Testis (tissue), 3 donors: ENCODE data around the gene TSPAN32. TPM values are rescaled to one million over a fixed set of nuclear protein-coding genes. Genes with fewer than 3 reads are reported as not detected.

Source experiments
- DNase-seq: peaks from one replicate; pipeline ENCODE4 v3.0.0-alpha.2; 2019
- H3K27ac ChIP-seq, 2 donors: fragments of 200-600 bp; sonication (generic); one replicate each; pipeline ENCODE4 v1.5.1; 2019
- H3K27me3 ChIP-seq: fragments of 200-600 bp; sonication (generic); one replicate; pipeline ENCODE4 v1.5.1; 2019
- H3K36me3 ChIP-seq: fragments of 200-600 bp; sonication (generic); one replicate; pipeline ENCODE4 v1.5.1; 2017; ENCODE audit warnings: low read depth; ENCODE audit errors: missing control alignments
- H3K4me1 ChIP-seq: fragments of 200-600 bp; sonication (generic); one replicate; pipeline ENCODE4 v1.5.1; 2019
- H3K4me3 ChIP-seq, 2 donors: fragments of 200-600 bp; sonication (generic); one replicate each; pipeline ENCODE4 v1.5.1; 2017 to 2019
- H3K9me3 ChIP-seq: fragments of 200-600 bp; sonication (generic); one replicate; pipeline ENCODE4 v1.5.1; 2017
- CTCF ChIP-seq, 3 experiments: fragments of 450-650 bp in 2 of 3; fragments of 200-600 bp in 1 of 3; sonication (generic) in 1 of 3; IDR thresholded peaks; one replicate each; pipeline ENCODE4 v1.5.1; 2016 to 2019; ENCODE audit warnings: antibody characterized with exemption in 3 of 3, mild to moderate bottlenecking in 2 of 3, moderate library complexity in 1 of 3
- POLR2A ChIP-seq: fragments of 450-650 bp; IDR thresholded peaks from one replicate; pipeline ENCODE4 v1.6.1; 2017; ENCODE audit warnings: antibody characterized with exemption, mild to moderate bottlenecking, moderate library complexity
- WGBS, 2 donors: methylation state at CpG; one replicate each; pipeline ENCODE4 v1.1.5; 2018; 5-methylcytosine and 5-hydroxymethylcytosine counted together
- intact Hi-C: fragments of 100-400 bp; cut with DNase I; formaldehyde crosslinking; loops from one replicate; pipeline ENCODE4 v1.15.1; 2023; ENCODE audit warnings: low total_unique reads
- polyA plus RNA-seq: library from polyadenylated mRNA; stranded (reverse); fragments of 350-450 nt; fragmentation: Illumina TruSeq; extraction: RNeasy Lipid Tissue Mini Kit (QIAGEN cat#74804); gene quantifications from one replicate; pipeline ENCODE4 v1.2.3, GENCODE V29; 2014; ENCODE audit warnings: low read depth, low replicate concordance; ENCODE audit not compliant: insufficient read depth
- total RNA-seq, 2 donors: library from RNA; depleted of rRNA; stranded (reverse); fragments of >200 nt; gene quantifications; one replicate each; pipeline ENCODE4 v1.2.3, GENCODE V29; 2016

The TSPAN32 gene
- total and polyA plus RNA-seq, 3 donors from 2014 or later, result 1.0 to 1.5 (median 1.1) TPM

GRCh38 chr11:2310073-2310785 lies 8.4 kb downstream of the TSPAN32 start:
- Histone ChIP-seq H3K9me3 (no peaks in the 10 kb centered on the region), H3K27me3 (no peaks in the 10 kb centered on the region), H3K4me3 (no peak overlapping the region), H3K4me1 (peaks cover 35% of the 10 kb centered on the region), H3K36me3 (no peaks in the 10 kb centered on the region), H3K27ac (no peak overlapping the region)
- intact Hi-C loops, result no loop called here
- 83 to 92% methylated on average over 7 to 16 of the region's 16 CpGs for WGBS, 2 donors
- no peak for DNase-seq
- TF ChIP-seq CTCF (IDR thresholded peaks at IDR 0.05) (no peak), POLR2A (no peak)

- no peak for DNase-seq
- TF ChIP-seq POLR2A (no peak), CTCF (IDR thresholded peaks at IDR 0.05) (no peak)
- intact Hi-C loops, result no loop called here
- H3K4me1 ChIP-seq, result peaks cover 32% of the 10 kb centered on the region
- no peaks in the 10 kb centered on the region for H3K9me3 ChIP-seq
- no peaks in the 10 kb centered on the region for H3K36me3 ChIP-seq
- H3K4me3 ChIP-seq, result no peak overlapping the region
- H3K27ac ChIP-seq, result no peak overlapping the region
- WGBS, 2 donors, result 84 to 87% methylated on average over 5 to 16 of the region's 16 CpGs
- no peaks in the 10 kb centered on the region for H3K27me3 ChIP-seq
Observed at GRCh38 chr11:2310786-2311352, 9.1 kb downstream of the TSPAN32 start.

GRCh38 chr11:2311353-2312133 lies 9.7 kb downstream of the TSPAN32 start:
- Histone ChIP-seq H3K27me3 (no peaks in the 10 kb centered on the region), H3K4me1 (peaks cover 25% of the 10 kb centered on the region), H3K27ac (no peak overlapping the region), H3K4me3 (no peak overlapping the region), H3K9me3 (no peaks in the 10 kb centered on the region), H3K36me3 (no peaks in the 10 kb centered on the region)
- intact Hi-C loops, result no loop called here
- TF ChIP-seq POLR2A, result no peak
- no peak for TF ChIP-seq CTCF (IDR thresholded peaks at IDR 0.05)
- 81 to 90% methylated on average over 16 to 21 of the region's 21 CpGs for WGBS, 2 donors
- no peak for DNase-seq

GRCh38 chr11:2312232-2313042 lies 10.6 kb downstream of the TSPAN32 start:
- TF ChIP-seq CTCF (IDR thresholded peaks at IDR 0.05) (no peak), POLR2A (no peak)
- no peak for DNase-seq

More at GRCh38 chr11:2312232-2313042, 10.6 kb downstream of the TSPAN32 start:
- Histone ChIP-seq H3K4me3 (no peak overlapping the region), H3K4me1 (peaks cover 19% of the 10 kb centered on the region), H3K27me3 (no peaks in the 10 kb centered on the region), H3K36me3 (no peaks in the 10 kb centered on the region), H3K9me3 (no peaks in the 10 kb centered on the region), H3K27ac (no peak overlapping the region)
- intact Hi-C loops, result no loop called here
- WGBS, 2 donors, result 86 to 98% methylated on average over 11 to 22 of the region's 22 CpGs
